ENCODE results near the gene FOXJ1. TPM values are rescaled to one million over a fixed set of nuclear protein-coding genes. Genes with fewer than 3 reads are reported as not detected.

The FOXJ1 gene
- total RNA-seq, 1 donor from 2014 or later, result not detected

GRCh38 chr17:76182016-76182764 is 41.1 kb upstream of the FOXJ1 start:
- H3K27me3 ChIP-seq (ENCODE audit: control insufficient read depth, insufficient read depth, low read length), result no peaks in the 10 kb centered on the region
- no peaks in the 10 kb centered on the region for H3K36me3 ChIP-seq (ENCODE audit: control insufficient read depth, insufficient read depth, low read length)
- DNase-seq (ENCODE audit: low read depth), result peak; percentile 82
- peak; percentile 93 for TF ChIP-seq CTCF (IDR thresholded peaks at IDR 0.05; ENCODE audit: insufficient read depth, low read length, severe bottlenecking)
- FAIRE-seq, result no peak
- no peak overlapping the region for H3K4me3 ChIP-seq (ENCODE audit: low read depth, low read length)

- H3K36me3 ChIP-seq (ENCODE audit: control insufficient read depth, insufficient read depth, low read length), result no peaks in the 10 kb centered on the region
- no peaks in the 10 kb centered on the region for H3K27me3 ChIP-seq (ENCODE audit: control insufficient read depth, insufficient read depth, low read length)
- DNase-seq (ENCODE audit: low read depth) (peak; percentile 19), FAIRE-seq (no peak)
- H3K4me3 ChIP-seq (ENCODE audit: low read depth, low read length), result no peak overlapping the region
- TF ChIP-seq CTCF (IDR thresholded peaks at IDR 0.05; ENCODE audit: insufficient read depth, low read length, severe bottlenecking), result no peak
These were observed 38.7 kb upstream of the FOXJ1 start for GRCh38 chr17:76179496-76180467.

GRCh38 chr17:76178124-76178523 is 37.1 kb upstream of the FOXJ1 start:
- TF ChIP-seq CTCF (IDR thresholded peaks at IDR 0.05; ENCODE audit: insufficient read depth, low read length, severe bottlenecking), result no peak
- FAIRE-seq, result no peak
- no peak overlapping the region for H3K4me3 ChIP-seq (ENCODE audit: low read depth, low read length)
- H3K36me3 ChIP-seq (ENCODE audit: control insufficient read depth, insufficient read depth, low read length), result no peaks in the 10 kb centered on the region
- H3K27me3 ChIP-seq (ENCODE audit: control insufficient read depth, insufficient read depth, low read length), result no peaks in the 10 kb centered on the region
- no peak for DNase-seq (ENCODE audit: low read depth)

- FAIRE-seq (no peak), DNase-seq (ENCODE audit: low read depth) (no peak)
- Histone ChIP-seq H3K36me3 (ENCODE audit: control insufficient read depth, insufficient read depth, low read length) (no peaks in the 10 kb centered on the region), H3K4me3 (ENCODE audit: low read depth, low read length) (no peak overlapping the region), H3K27me3 (ENCODE audit: control insufficient read depth, insufficient read depth, low read length) (no peaks in the 10 kb centered on the region)
- TF ChIP-seq CTCF (IDR thresholded peaks at IDR 0.05; ENCODE audit: insufficient read depth, low read length, severe bottlenecking), result no peak
These were observed 35.9 kb upstream of the FOXJ1 start for GRCh38 chr17:76176701-76177574.

- DNase-seq (ENCODE audit: low read depth) (no peak), FAIRE-seq (no peak)
- H3K36me3 ChIP-seq (ENCODE audit: control insufficient read depth, insufficient read depth, low read length), result no peaks in the 10 kb centered on the region
- TF ChIP-seq CTCF (IDR thresholded peaks at IDR 0.05; ENCODE audit: insufficient read depth, low read length, severe bottlenecking), result no peak
- H3K4me3 ChIP-seq (ENCODE audit: low read depth, low read length), result no peak overlapping the region
- no peaks in the 10 kb centered on the region for H3K27me3 ChIP-seq (ENCODE audit: control insufficient read depth, insufficient read depth, low read length)
These were observed 33.0 kb upstream of the FOXJ1 start for GRCh38 chr17:76174037-76174436.

Measured in bronchial epithelial cell (primary cell).